Activated B cell treated with CpG ODN at 0.5 μM for 24 hours (primary cell): ENCODE measurements around the gene KLHL35. TPM values are rescaled to one million over a fixed set of nuclear protein-coding genes. Genes with fewer than 3 reads are reported as not detected.

Experiments
- ATAC-seq: fragments of 200-7000 bp; cut with Tn5 transposase; one replicate; pipeline ENCODE4 v1.10.0; 2021; ENCODE audit warnings: low read depth, mild to moderate bottlenecking, moderate library complexity
- CTCF ChIA-PET: fragments of 350-600 bp; sonication (Branson Sonifier 250); formaldehyde crosslinking; loops from one replicate; lab custom pipeline; 2021; ENCODE audit warnings: antibody characterized with exemption; lab: Charles Lee
- POLR2A ChIA-PET: fragments of 350-600 bp; sonication (Branson Sonifier 250); formaldehyde crosslinking; loops from one replicate; lab custom pipeline; 2021; ENCODE audit warnings: antibody characterized with exemption; lab: Charles Lee
- DNase-seq: peaks from one replicate; pipeline ENCODE4 v3.0.0; 2022
- H3K27ac Mint-ChIP-seq: one replicate; pipeline ENCODE4 v1.8.0; 2020; ENCODE audit warnings: mixed read lengths
- H3K27me3 Mint-ChIP-seq: one replicate; pipeline ENCODE4 v1.8.0; 2021; ENCODE audit warnings: mixed read lengths
- H3K36me3 Mint-ChIP-seq: one replicate; pipeline ENCODE4 v1.8.0; 2021; ENCODE audit warnings: low read depth, mixed read lengths
- H3K4me1 Mint-ChIP-seq: one replicate; pipeline ENCODE4 v1.8.0; 2021; ENCODE audit warnings: mixed read lengths
- H3K4me3 Mint-ChIP-seq: one replicate; pipeline ENCODE4 v1.8.0; 2020; ENCODE audit warnings: mild to moderate bottlenecking, mixed read lengths
- H3K9me3 Mint-ChIP-seq: one replicate; pipeline ENCODE4 v1.8.0; 2020; ENCODE audit warnings: mixed read lengths
- CTCF ChIP-seq: fragments of 200-600 bp; IDR thresholded peaks from one replicate; pipeline ENCODE4 v1.8.0; 2022; ENCODE audit warnings: antibody characterized with exemption, mild to moderate bottlenecking
- intact Hi-C: fragments of 100-400 bp; cut with micrococcal nuclease; formaldehyde crosslinking; loops from one replicate; pipeline ENCODE4 v1.15.1; 2024
- total RNA-seq: library from RNA; stranded (reverse); gene quantifications from 2 replicates; pipeline ENCODE4 v1.2.3, GENCODE V29; 2022

The KLHL35 gene
- total RNA-seq, 1 donor from 2014 or later, result 0.11 TPM

- ChIA-PET POLR2A (no interaction called here), CTCF (no interaction called here)
- Mint-ChIP-seq H3K9me3 (no peaks in the 10 kb centered on the region), H3K27ac (no peak overlapping the region), H3K4me1 (peaks cover 12% of the 10 kb centered on the region), H3K36me3 (peaks cover 13% of the 10 kb centered on the region), H3K27me3 (no peaks in the 10 kb centered on the region), H3K4me3 (no peak overlapping the region)
- no peak for TF ChIP-seq CTCF
- ATAC-seq (no peak), DNase-seq (no peak)
- intact Hi-C loops, result no loop called here
Observed at GRCh38 chr11:75468534-75469340, 35.7 kb upstream of the KLHL35 start.

- intact Hi-C loops, result no loop called here
- no peak overlapping the region for H3K27ac Mint-ChIP-seq
- H3K4me3 Mint-ChIP-seq, result no peak overlapping the region
- H3K9me3 Mint-ChIP-seq, result no peaks in the 10 kb centered on the region
- DNase-seq (no peak), ATAC-seq (no peak)
- H3K27me3 Mint-ChIP-seq, result no peaks in the 10 kb centered on the region
- TF ChIP-seq CTCF, result no peak
- ChIA-PET CTCF (no interaction called here), POLR2A (no interaction called here)
- H3K36me3 Mint-ChIP-seq, result peaks cover 9% of the 10 kb centered on the region
- H3K4me1 Mint-ChIP-seq, result peaks cover 12% of the 10 kb centered on the region
Observed at GRCh38 chr11:75467881-75468280, 34.9 kb upstream of the KLHL35 start.

- Mint-ChIP-seq H3K36me3 (peaks cover 5% of the 10 kb centered on the region), H3K4me1 (peaks cover 12% of the 10 kb centered on the region), H3K27ac (no peak overlapping the region), H3K9me3 (no peaks in the 10 kb centered on the region), H3K4me3 (no peak overlapping the region), H3K27me3 (no peaks in the 10 kb centered on the region)
- TF ChIP-seq CTCF, result no peak
- intact Hi-C loops, result no loop called here
- ATAC-seq, result no peak
- ChIA-PET POLR2A (no interaction called here), CTCF (no interaction called here)
- DNase-seq, result no peak
Observed at GRCh38 chr11:75467311-75467710, 34.3 kb upstream of the KLHL35 start.

- ChIA-PET POLR2A (no interaction called here), CTCF (interaction anchor here (0.8 kb wide), 1 partner anchor 19 kb away, joined by 3 read pairs; no protein-coding TSS in a partner anchor)
- Mint-ChIP-seq H3K4me3 (no peak overlapping the region), H3K36me3 (peaks cover 6% of the 10 kb centered on the region), H3K4me1 (peaks cover 12% of the 10 kb centered on the region), H3K27me3 (no peaks in the 10 kb centered on the region), H3K27ac (no peak overlapping the region), H3K9me3 (no peaks in the 10 kb centered on the region)
- intact Hi-C loops, result no loop called here
- ATAC-seq (no peak), DNase-seq (no peak)
- TF ChIP-seq CTCF, result no peak
Observed at GRCh38 chr11:75465701-75466531, 32.9 kb upstream of the KLHL35 start.
